HepG2 (cell line): ENCODE data around the gene KIAA0232. TPM values are rescaled to one million over a fixed set of nuclear protein-coding genes. Genes with fewer than 3 reads are reported as not detected.

Experiments used
- BORCS8-MEF2B ChIP-seq: sonication (generic); formaldehyde crosslinking; IDR thresholded peaks from 2 replicates; pipeline ENCODE4 v1.8.0; 2022; ENCODE audit warnings: mild to moderate bottlenecking, missing genetic modification reagents
- CEBPB ChIP-seq: IDR thresholded peaks from 2 replicates; pipeline ENCODE4 v1.6.1; 2011; ENCODE audit warnings: low read depth, low read length, improper control_type of control experiment, borderline replicate concordance
- HBP1 ChIP-seq: IDR thresholded peaks from 2 replicates; pipeline ENCODE4 v1.6.1; 2016; ENCODE audit warnings: low read depth, control low read depth
- HMGA1 ChIP-seq: sonication (generic); formaldehyde crosslinking; conservative IDR thresholded peaks from 2 replicates; pipeline ENCODE4 v1.4.0; 2020; ENCODE audit warnings: missing genetic modification reagents
- NFIC ChIP-seq: IDR thresholded peaks from 2 replicates; pipeline ENCODE4 v1.6.1; 2012; ENCODE audit warnings: mild to moderate bottlenecking, low read length, inconsistent platforms
- PAXIP1 ChIP-seq: sonication (generic); formaldehyde crosslinking; conservative IDR thresholded peaks from 2 replicates; pipeline ENCODE4 v1.4.0; 2020; ENCODE audit warnings: mild to moderate bottlenecking, missing genetic modification reagents, moderate library complexity
- PCBP1 ChIP-seq: fragments of 200-400 bp; formaldehyde crosslinking; IDR thresholded peaks from 2 replicates; pipeline ENCODE4 v1.6.1; 2017; ENCODE audit warnings: mild to moderate bottlenecking, low read depth, low read length, borderline replicate concordance
- POLR2AphosphoS2 ChIP-seq: IDR thresholded peaks from 2 replicates; pipeline ENCODE4 v1.6.1; 2011; ENCODE audit warnings: low read depth, low read length, improper control_type of control experiment
- PPARG ChIP-seq: conservative IDR thresholded peaks from 2 replicates; pipeline ENCODE4 v1.6.1; 2016; ENCODE audit warnings: missing biosample characterization, missing genetic modification reagents
- TCF7 ChIP-seq: sonication (generic); IDR thresholded peaks from 2 replicates; pipeline ENCODE4 v1.6.1; 2016; ENCODE audit warnings: antibody characterized with exemption, low read depth
- ZBTB39 ChIP-seq: sonication (generic); formaldehyde crosslinking; IDR thresholded peaks from 2 replicates; pipeline ENCODE4 v1.5.0; 2020; ENCODE audit warnings: missing genetic modification reagents
- ZC3H13 ChIP-seq: sonication (generic); formaldehyde crosslinking; IDR thresholded peaks from 2 replicates; pipeline ENCODE4 v1.8.1; 2023; ENCODE audit warnings: mild to moderate bottlenecking, missing genetic modification reagents, moderate library complexity
- ZGPAT ChIP-seq: IDR thresholded peaks from 2 replicates; pipeline ENCODE4 v1.6.1; 2016; ENCODE audit warnings: mild to moderate bottlenecking
- ZNF256 ChIP-seq: sonication (generic); formaldehyde crosslinking; conservative IDR thresholded peaks from 2 replicates; pipeline ENCODE4 v1.4.0; 2020; ENCODE audit warnings: missing genetic modification reagents
- ZNF543 ChIP-seq: sonication (generic); formaldehyde crosslinking; IDR thresholded peaks from 2 replicates; pipeline ENCODE4 v1.4.0; 2020; ENCODE audit warnings: mild to moderate bottlenecking, missing genetic modification reagents
- ZNF747 ChIP-seq: sonication (generic); formaldehyde crosslinking; IDR thresholded peaks from 2 replicates; pipeline ENCODE4 v1.8.1; 2023; ENCODE audit warnings: missing genetic modification reagents, mild to moderate bottlenecking, borderline replicate concordance
- ZSCAN5A ChIP-seq: sonication (generic); formaldehyde crosslinking; IDR thresholded peaks from 2 replicates; pipeline ENCODE4 v1.8.0; 2022; ENCODE audit warnings: mild to moderate bottlenecking, missing genetic modification reagents, borderline replicate concordance
- polyA plus RNA-seq, 8 experiments: library from polyadenylated mRNA; depleted of rRNA in 3 of 8; stranded (reverse) in 7 of 8; unstranded in 1 of 8; fragments of >200 nt; fragmentation: Illumina TruSeq in 4 of 8; extraction: Trizol in 4 of 8; gene quantifications; 2 replicates each; pipeline versions ENCODE4 v1.2.1 to v1.2.3, GENCODE V29; 2011 to 2016; ENCODE audit warnings: low read depth in 4 of 8, missing spikeins in 1 of 8, mixed read lengths in 1 of 8; ENCODE audit not compliant: insufficient read depth in 1 of 8
- total RNA-seq, 5 experiments: library from RNA; depleted of rRNA; stranded (reverse); fragments of >200 nt; fragmentation: Illumina TruSeq; extraction: Trizol; gene quantifications; 2 replicates each; pipeline ENCODE4 v1.2.3, GENCODE V29; 2016; ENCODE audit warnings: low read depth in 1 of 5

Gene KIAA0232
- total and polyA plus RNA-seq, 2 of the 13 experiments (the other 11 are each of a cell fraction or from before 2014, with no cell fraction given), result 7.8 to 17.1 TPM

GRCh38 chr4:6733358-6734164, 49.0 kb upstream of the KIAA0232 start (continued):
- TF ChIP-seq PAXIP1 (CRISPR knock-in tag) (peak; percentile 91), TCF7 (peak; percentile 86), ZSCAN5A (CRISPR knock-in tag) (peak; percentile 90; the same call in 1 of the 2 replicates), NFIC (peak; percentile 32; the same call in 1 of the 2 replicates), ZNF747 (CRISPR knock-in tag) (peak; percentile 59; the same call in 1 of the 2 replicates), ZBTB39 (peak; percentile 38; the same call in 1 of the 2 replicates), ZNF256 (no peak), ZC3H13 (CRISPR knock-in tag) (peak; percentile 76; the same call in 1 of the 2 replicates), PPARG (CRISPR knock-in tag) (peak; percentile 79), HBP1 (CRISPR knock-in tag) (no peak), BORCS8-MEF2B (CRISPR knock-in tag) (peak; percentile 85), HMGA1 (CRISPR knock-in tag) (no peak), PCBP1 (no peak), CEBPB (peak; percentile 67; the same call in 1 of the 2 replicates), ZGPAT (CRISPR knock-in tag) (peak; percentile 80; the same call in 1 of the 2 replicates), POLR2AphosphoS2 (no peak), ZNF543 (peak; percentile 79; the same call in 1 of the 2 replicates)
